AG09319 (cell line): Measurements from ENCODE around the gene FNDC10.

ENCODE experiments used
- DNase-seq: peaks from one replicate; pipeline ENCODE4 v3.0.0-alpha.2; 2010; ENCODE audit warnings: low read depth; ENCODE audit errors: extremely low read depth
- CTCF ChIP-seq: IDR thresholded peaks from 2 replicates; pipeline ENCODE4 v1.5.1; 2011; ENCODE audit warnings: low read depth, mild to moderate bottlenecking, inconsistent platforms, low read length, moderate library complexity

FNDC10 gene

DNA sequence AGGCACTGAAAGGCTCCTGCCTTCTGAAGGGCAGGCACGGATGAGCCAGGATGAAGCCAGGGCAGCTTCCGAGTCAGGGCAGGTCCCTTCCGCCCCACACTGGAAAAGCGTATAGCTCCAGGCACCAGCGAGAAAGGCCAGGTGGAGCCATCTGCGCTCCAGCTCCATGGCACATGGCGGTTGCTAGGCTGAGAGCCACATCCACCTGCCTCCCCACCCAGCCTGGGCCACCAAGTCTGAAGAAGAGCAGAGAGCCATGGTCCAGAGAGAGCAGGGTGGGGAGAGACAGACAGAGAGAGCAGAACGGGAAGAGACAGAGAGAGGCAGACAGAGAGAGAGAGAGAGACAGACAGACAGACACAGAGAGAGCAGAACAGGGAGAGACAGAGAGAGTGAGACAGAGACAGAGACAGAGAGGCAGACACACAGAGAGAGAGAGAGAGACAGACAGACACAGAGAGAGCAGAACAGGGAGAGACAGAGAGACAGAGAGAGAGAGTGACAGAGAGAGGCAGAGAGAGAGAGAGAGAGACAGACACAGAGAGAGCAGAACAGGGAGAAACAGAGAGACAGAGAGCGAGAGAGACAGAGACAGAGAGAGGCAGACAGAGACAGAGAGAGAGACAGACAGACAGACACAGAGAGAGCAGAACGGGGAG, 5.2 kb downstream of the FNDC10 start:
- no peak for TF ChIP-seq CTCF
- DNase-seq: no peak

GRCh38 chr1:1593834-1594601, 5.9 kb downstream of the FNDC10 start:
- TF ChIP-seq CTCF: no peak

DNA sequence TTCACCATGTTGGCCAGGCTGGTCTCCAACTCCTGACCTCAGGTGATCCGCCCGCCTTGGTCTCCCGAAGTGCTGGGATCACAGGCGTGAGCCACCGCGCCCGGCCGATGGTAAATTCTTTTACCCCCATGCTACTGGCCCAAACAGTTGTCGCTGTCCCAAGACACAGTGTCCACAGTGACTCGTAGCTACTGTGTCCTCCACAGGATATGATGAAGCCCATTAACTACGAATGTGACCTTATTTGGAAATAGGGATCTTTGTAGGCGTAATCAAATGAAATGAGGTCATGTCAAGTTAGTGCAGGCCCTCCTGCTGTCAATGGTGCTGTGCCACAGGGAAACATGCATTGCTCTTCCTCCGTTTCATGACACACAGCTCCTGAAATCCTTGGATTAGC, 8.5 kb downstream of the FNDC10 start:
- no peak for TF ChIP-seq CTCF
- no peak for DNase-seq

More at GRCh38 chr1:1593834-1594601, 5.9 kb downstream of the FNDC10 start:
- no peak for DNase-seq

DNA sequence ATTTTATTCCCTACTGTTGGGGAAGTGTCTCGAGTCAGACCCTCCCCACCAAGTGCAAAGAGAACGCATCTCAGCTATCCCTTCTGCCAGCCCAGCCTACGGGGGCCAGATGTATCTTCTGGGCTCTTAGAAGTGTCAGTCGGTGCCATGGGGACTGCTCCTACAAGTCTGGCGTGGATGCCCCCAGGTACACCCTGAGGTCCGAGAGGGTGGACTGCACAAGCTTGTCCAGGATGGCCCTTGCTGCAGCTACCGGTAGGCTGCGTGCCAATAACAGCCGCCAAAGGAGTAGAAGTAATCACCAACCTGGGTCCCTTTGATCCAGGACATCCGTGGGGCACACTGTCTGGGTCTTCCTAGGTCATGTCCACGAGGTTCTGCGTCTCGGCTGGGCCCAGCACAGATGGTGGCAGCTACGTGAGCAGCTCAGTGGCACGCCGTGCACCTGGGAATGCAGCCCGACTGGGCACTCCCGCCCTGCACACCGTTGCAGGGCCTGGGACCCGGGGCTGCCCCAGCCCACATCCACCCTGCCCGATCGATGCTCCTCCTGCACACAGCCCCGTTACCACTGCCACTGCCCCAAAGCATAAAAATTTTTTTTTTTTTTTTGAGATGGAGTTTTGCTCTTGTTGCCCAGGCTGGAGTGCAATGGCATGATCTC, 16.5 kb downstream of the FNDC10 start:
- no peak for DNase-seq
- TF ChIP-seq CTCF: no peak

DNA sequence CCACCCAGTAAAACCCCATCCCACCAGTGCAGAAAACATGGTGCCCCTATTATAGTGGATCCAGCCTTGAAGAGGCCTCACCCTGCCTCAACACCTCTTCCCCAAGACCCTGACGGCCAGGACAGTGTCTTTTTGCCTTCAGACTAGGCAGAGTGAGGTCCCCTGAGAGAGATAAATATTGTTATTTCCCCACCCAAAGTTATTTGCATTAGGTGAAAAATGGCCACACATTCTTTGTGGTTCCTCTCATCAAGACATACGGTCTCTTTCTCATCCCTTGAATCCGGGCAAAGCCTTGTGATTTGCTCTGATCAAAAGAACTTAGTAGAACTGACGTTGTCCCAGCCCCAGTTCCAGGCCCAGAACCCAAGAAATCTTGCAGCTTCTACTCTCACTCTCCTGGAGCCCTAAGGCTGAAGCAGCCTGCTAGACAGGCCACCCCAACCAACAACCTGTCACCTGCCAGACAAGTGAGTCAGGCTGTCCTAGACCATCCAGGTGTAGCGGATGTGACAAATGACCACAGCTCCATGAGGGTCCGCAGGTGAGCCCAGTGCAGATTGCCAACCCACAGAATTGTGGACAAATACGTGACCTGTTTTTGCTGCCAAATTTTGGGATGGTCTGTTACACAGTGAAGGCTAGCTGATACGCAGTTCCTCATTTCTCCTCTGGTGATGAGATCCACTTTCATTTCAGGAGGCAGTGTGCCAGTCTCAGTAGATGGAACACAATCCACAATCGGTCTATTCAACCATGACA, 17.2 kb downstream of the FNDC10 start:
- no peak for TF ChIP-seq CTCF

GRCh38 chr1:1578371-1578940, 21.5 kb downstream of the FNDC10 start:
- TF ChIP-seq CTCF: no peak
- no peak for DNase-seq

More for the DNA sequence above, 17.2 kb downstream of the FNDC10 start:
- DNase-seq: no peak
